ENCODE data around the gene SFI1. TPM values are rescaled to one million over a fixed set of nuclear protein-coding genes. Genes with fewer than 3 reads are reported as not detected.
A peak's percentile ranks its signal among the peaks of the same experiment; 100 is the strongest.

Gene SFI1
- total and polyA plus RNA-seq, 2 experiments from 2014 or later = 9.0 to 17.5 TPM

- in situ Hi-C loops (cut with MboI) = no loop called here
- Histone ChIP-seq H3K27me3 (replicated peaks; ENCODE audit: insufficient read depth) (no peaks in the 10 kb centered on the region), H3K4me2 (ENCODE audit: unreplicated experiment) (peak overlapping the region; percentile 61), H3K79me2 (ENCODE audit: insufficient read depth) (peaks cover 57% of the 10 kb centered on the region), H3K36me3 (ENCODE audit: low read depth) (peaks cover 5% of the 10 kb centered on the region; the same call in 1 of the 2 replicates), H4K20me1 (ENCODE audit: insufficient read depth) (no peaks in the 10 kb centered on the region), H3K9me3 (ENCODE audit: low read depth) (no peaks in the 10 kb centered on the region), H3K9me2 (ENCODE audit: insufficient read depth) (no peaks in the 10 kb centered on the region), H3F3A (ENCODE audit: insufficient read depth) (peaks cover 51% of the 10 kb centered on the region), H3K9ac (peak overlapping the region; percentile 84), H3K4me1 (ENCODE audit: insufficient read depth) (peaks cover 52% of the 10 kb centered on the region), H2AFZ (no peak overlapping the region), H3K27ac (peak overlapping the region; percentile 99), H3K4me3 (0 out of 2 replicates have a peak overlapping the region, but pooled peaks have one; percentile 7)
- 12 to 24% methylated on average over 6 of the region's 6 CpGs for WGBS, 2 experiments (ENCODE audit: low coverage in 1 of 2, low lambda C conversion rate in 2 of 2, missing lambda C conversion rate in 2 of 2)
- TF ChIP-seq EZH2phosphoT487 (IDR thresholded peaks at IDR 0.05; ENCODE audit: insufficient read depth, low read depth) (peak; percentile 93), EZH2 (IDR thresholded peaks at IDR 0.05; ENCODE audit: insufficient read depth, poor library complexity, severe bottlenecking) (no peak)
- peak; percentile 95 for DNase-seq
Observed at GRCh38 chr22:31646186-31647019, 150.1 kb downstream of the SFI1 start.

GRCh38 chr22:31647066-31647465 is 150.7 kb downstream of the SFI1 start:
- H3K79me2 ChIP-seq (ENCODE audit: insufficient read depth) = peaks cover 57% of the 10 kb centered on the region
- H3K4me2 ChIP-seq (ENCODE audit: unreplicated experiment) = peak overlapping the region; percentile 39
- peaks cover 5% of the 10 kb centered on the region; the same call in 1 of the 2 replicates for H3K36me3 ChIP-seq (ENCODE audit: low read depth)
- no peaks in the 10 kb centered on the region for H3K27me3 ChIP-seq (replicated peaks; ENCODE audit: insufficient read depth)
- peak overlapping the region; percentile 84 for H3K9ac ChIP-seq
- no peak for TF ChIP-seq EZH2 (IDR thresholded peaks at IDR 0.05; ENCODE audit: insufficient read depth, poor library complexity, severe bottlenecking)
- TF ChIP-seq EZH2phosphoT487 (IDR thresholded peaks at IDR 0.05; ENCODE audit: insufficient read depth, low read depth) = no peak
- peak overlapping the region; percentile 99 for H3K27ac ChIP-seq
- 76 to 78% methylated on average over 3 of the region's 3 CpGs for WGBS, 2 experiments (ENCODE audit: low coverage in 1 of 2, low lambda C conversion rate in 2 of 2, missing lambda C conversion rate in 2 of 2)
- no peak overlapping the region for H2AFZ ChIP-seq
- H3K9me2 ChIP-seq (ENCODE audit: insufficient read depth) = no peaks in the 10 kb centered on the region
- H3K4me3 ChIP-seq = no peak overlapping the region
- no peaks in the 10 kb centered on the region for H3K9me3 ChIP-seq (ENCODE audit: low read depth)
- in situ Hi-C loops (cut with MboI) = no loop called here
- no peaks in the 10 kb centered on the region for H4K20me1 ChIP-seq (ENCODE audit: insufficient read depth)
- H3K4me1 ChIP-seq (ENCODE audit: insufficient read depth) = peaks cover 52% of the 10 kb centered on the region
- H3F3A ChIP-seq (ENCODE audit: insufficient read depth) = peaks cover 57% of the 10 kb centered on the region
- DNase-seq = no peak

GRCh38 chr22:31647523-31648320 is 151.4 kb downstream of the SFI1 start:
- no peak for TF ChIP-seq EZH2 (IDR thresholded peaks at IDR 0.05; ENCODE audit: insufficient read depth, poor library complexity, severe bottlenecking)
- no peak for TF ChIP-seq EZH2phosphoT487 (IDR thresholded peaks at IDR 0.05; ENCODE audit: insufficient read depth, low read depth)
- Histone ChIP-seq H3K36me3 (ENCODE audit: low read depth) (peaks cover 5% of the 10 kb centered on the region; the same call in 1 of the 2 replicates), H3K4me1 (ENCODE audit: insufficient read depth) (peaks cover 52% of the 10 kb centered on the region), H3K9ac (peak overlapping the region; percentile 84), H3K4me3 (no peak overlapping the region), H3K27me3 (replicated peaks; ENCODE audit: insufficient read depth) (no peaks in the 10 kb centered on the region), H3K79me2 (ENCODE audit: insufficient read depth) (peaks cover 57% of the 10 kb centered on the region), H4K20me1 (ENCODE audit: insufficient read depth) (no peaks in the 10 kb centered on the region), H3K27ac (peak overlapping the region; percentile 99), H3K4me2 (ENCODE audit: unreplicated experiment) (peak overlapping the region; percentile 56), H2AFZ (no peak overlapping the region), H3F3A (ENCODE audit: insufficient read depth) (peaks cover 58% of the 10 kb centered on the region), H3K9me2 (ENCODE audit: insufficient read depth) (no peaks in the 10 kb centered on the region), H3K9me3 (ENCODE audit: low read depth) (no peaks in the 10 kb centered on the region)
- DNase-seq = peak; percentile 95
- 65% methylated on average over 11 of the region's 11 CpGs for WGBS, 2 experiments (ENCODE audit: low coverage in 1 of 2, low lambda C conversion rate in 2 of 2, missing lambda C conversion rate in 2 of 2)
- in situ Hi-C loops (cut with MboI) = no loop called here

GRCh38 chr22:31650391-31650790 is 154.1 kb downstream of the SFI1 start:
- Histone ChIP-seq H3K36me3 (ENCODE audit: low read depth) (peaks cover 5% of the 10 kb centered on the region; the same call in 1 of the 2 replicates), H3K79me2 (ENCODE audit: insufficient read depth) (peaks cover 65% of the 10 kb centered on the region), H3K9me3 (ENCODE audit: low read depth) (no peaks in the 10 kb centered on the region), H3K4me2 (ENCODE audit: unreplicated experiment) (peak overlapping the region; percentile 23), H3K4me1 (ENCODE audit: insufficient read depth) (peaks cover 44% of the 10 kb centered on the region), H3K4me3 (no peak overlapping the region), H3K27ac (peak overlapping the region; percentile 87), H3K9me2 (ENCODE audit: insufficient read depth) (no peaks in the 10 kb centered on the region), H2AFZ (no peak overlapping the region), H3K27me3 (replicated peaks; ENCODE audit: insufficient read depth) (no peaks in the 10 kb centered on the region), H4K20me1 (ENCODE audit: insufficient read depth) (no peaks in the 10 kb centered on the region), H3F3A (ENCODE audit: insufficient read depth) (peaks cover 43% of the 10 kb centered on the region), H3K9ac (peak overlapping the region; percentile 58)
- peak; percentile 87 for DNase-seq
- TF ChIP-seq EZH2phosphoT487 (IDR thresholded peaks at IDR 0.05; ENCODE audit: insufficient read depth, low read depth) = no peak
- in situ Hi-C loops (cut with MboI) = no loop called here
- 34 to 35% methylated on average over 6 of the region's 6 CpGs for WGBS, 2 experiments (ENCODE audit: low coverage in 1 of 2, low lambda C conversion rate in 2 of 2, missing lambda C conversion rate in 2 of 2)
